Limb (tissue), 2 donors: ENCODE data around the gene ACO2.
"Not testable (repeated sequence)": the region's sequence is repeated elsewhere in the genome, so short reads cannot be mapped to it uniquely, and the experiment has no call there.

Source experiments
- DNase-seq, 2 donors: peaks; one replicate each; pipeline ENCODE4 v3.0.0-alpha.2; 2016; ENCODE audit errors: extremely low spot score in 2 of 2

Gene ACO2

GRCh38 chr22:41448189-41448808, 20.6 kb upstream of the ACO2 start:
- DNase-seq, result peak; percentile 96 to 100

GRCh38 chr22:41458161-41458728, 10.7 kb upstream of the ACO2 start:
- DNase-seq, result no peak

- no peak for DNase-seq
Observed at GRCh38 chr22:41459431-41459830, 9.5 kb upstream of the ACO2 start.

GRCh38 chr22:41460071-41460470, 8.8 kb upstream of the ACO2 start:
- not testable (repeated sequence) for DNase-seq

GRCh38 chr22:41461901-41462300, 7.0 kb upstream of the ACO2 start:
- DNase-seq, result no peak

- DNase-seq, result no peak
Observed at GRCh38 chr22:41469218-41469851, 418 bp downstream of the ACO2 start.

- DNase-seq, result no peak
Observed at GRCh38 chr22:41470886-41471285, 2.0 kb downstream of the ACO2 start.

GRCh38 chr22:41471568-41471967, 2.7 kb downstream of the ACO2 start:
- no peak for DNase-seq

GRCh38 chr22:41474872-41475451, 6.0 kb downstream of the ACO2 start:
- DNase-seq, result no peak

GRCh38 chr22:41478473-41478872, 9.6 kb downstream of the ACO2 start:
- DNase-seq, result no peak

GRCh38 chr22:41478891-41479521, 10.1 kb downstream of the ACO2 start:
- DNase-seq, result no peak

- peak in 1 of 2 donors; percentile 47 for DNase-seq
Observed at GRCh38 chr22:41479671-41480396, 10.9 kb downstream of the ACO2 start.

GRCh38 chr22:41480397-41480735, 11.4 kb downstream of the ACO2 start:
- no peak for DNase-seq

GRCh38 chr22:41481131-41481830, 12.4 kb downstream of the ACO2 start:
- DNase-seq, result no peak

- no peak for DNase-seq
Observed at GRCh38 chr22:41481925-41482318, 13.0 kb downstream of the ACO2 start.

GRCh38 chr22:41482319-41482935, 13.5 kb downstream of the ACO2 start:
- DNase-seq, result no peak

GRCh38 chr22:41485033-41485432, 16.1 kb downstream of the ACO2 start:
- no peak for DNase-seq

- DNase-seq, result no peak
Observed at GRCh38 chr22:41487037-41487935, 18.4 kb downstream of the ACO2 start.

GRCh38 chr22:41488076-41488475, 19.2 kb downstream of the ACO2 start:
- no peak for DNase-seq
